Activated CD4-positive, alpha-beta T cell treated with anti-CD3 and anti-CD28 coated beads for 1 hour (primary cell): ENCODE results near the gene DPP7.

Experiments
- DNase-seq: peaks from one replicate; pipeline ENCODE4 v3.0.0-alpha.2; 2020

DPP7 gene

GRCh38 chr9:137110147-137110910 is 4.2 kb downstream of the DPP7 start:
- no peak for DNase-seq

DNA sequence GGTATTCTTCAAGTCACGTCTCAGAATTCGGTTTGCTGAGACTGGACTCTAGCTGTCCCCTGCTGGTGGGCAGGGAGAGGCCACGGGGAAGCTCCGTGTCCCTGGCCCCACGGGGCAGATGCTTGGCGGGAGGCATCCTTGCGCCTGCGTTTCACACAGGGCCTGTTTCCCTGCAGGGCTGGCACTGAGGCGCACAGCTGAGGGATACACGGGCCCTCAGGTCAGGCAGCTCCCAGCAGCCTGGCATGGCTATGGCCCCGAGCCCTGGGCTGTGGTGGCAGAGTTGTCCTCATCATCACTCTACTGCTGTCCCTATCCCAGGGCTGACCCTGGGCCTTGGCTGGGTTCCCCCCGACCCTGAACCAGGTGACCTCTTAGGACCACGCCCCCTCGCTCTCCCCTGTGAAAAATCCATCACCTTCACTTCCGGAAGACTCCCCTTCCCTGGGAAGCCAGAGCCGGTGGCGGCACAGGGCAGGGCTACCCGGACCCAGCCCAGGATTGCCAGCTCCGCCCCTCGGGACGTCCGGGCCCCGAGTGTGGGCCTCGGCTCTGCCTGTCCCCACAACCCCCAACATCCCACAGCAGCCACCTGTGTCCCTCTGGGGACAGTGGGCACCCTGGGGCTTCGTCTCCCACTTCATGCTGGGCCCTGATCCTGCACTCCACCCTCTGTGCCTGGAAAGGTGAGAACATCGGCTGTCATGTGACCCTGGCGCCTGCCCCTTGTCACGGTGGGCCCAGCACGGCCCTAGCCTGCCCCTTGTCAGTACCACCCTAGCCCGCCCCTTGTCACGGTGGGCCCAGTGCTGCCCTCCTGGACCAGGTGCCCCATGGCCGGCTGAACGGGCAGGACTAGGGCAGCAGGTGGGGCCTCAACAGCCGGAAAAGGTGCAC is 5.0 kb downstream of the DPP7 start:
- no peak for DNase-seq

- no peak for DNase-seq
Observed at GRCh38 chr9:137108608-137109249, 5.8 kb downstream of the DPP7 start.

DNA sequence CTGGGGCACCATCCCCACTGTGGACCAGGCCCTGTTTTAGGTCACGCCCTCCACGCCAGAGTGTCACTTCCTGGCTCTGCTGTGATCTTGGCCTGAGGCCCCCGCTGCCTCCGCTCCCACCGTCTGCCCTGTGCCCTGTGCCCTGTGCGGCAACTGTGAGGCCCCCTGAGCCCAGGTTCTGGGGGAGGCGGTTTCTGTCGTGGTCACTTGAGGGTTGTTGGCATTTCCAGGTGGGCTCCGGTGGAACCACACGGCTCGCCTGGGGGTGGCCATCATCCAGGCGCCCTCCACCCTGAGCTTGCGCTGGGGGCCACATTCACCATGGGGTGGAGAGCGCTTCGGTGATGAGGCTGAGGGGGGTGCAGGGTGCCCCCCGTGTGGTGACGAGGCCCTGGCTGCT is 6.6 kb downstream of the DPP7 start:
- DNase-seq, result no peak

DNA sequence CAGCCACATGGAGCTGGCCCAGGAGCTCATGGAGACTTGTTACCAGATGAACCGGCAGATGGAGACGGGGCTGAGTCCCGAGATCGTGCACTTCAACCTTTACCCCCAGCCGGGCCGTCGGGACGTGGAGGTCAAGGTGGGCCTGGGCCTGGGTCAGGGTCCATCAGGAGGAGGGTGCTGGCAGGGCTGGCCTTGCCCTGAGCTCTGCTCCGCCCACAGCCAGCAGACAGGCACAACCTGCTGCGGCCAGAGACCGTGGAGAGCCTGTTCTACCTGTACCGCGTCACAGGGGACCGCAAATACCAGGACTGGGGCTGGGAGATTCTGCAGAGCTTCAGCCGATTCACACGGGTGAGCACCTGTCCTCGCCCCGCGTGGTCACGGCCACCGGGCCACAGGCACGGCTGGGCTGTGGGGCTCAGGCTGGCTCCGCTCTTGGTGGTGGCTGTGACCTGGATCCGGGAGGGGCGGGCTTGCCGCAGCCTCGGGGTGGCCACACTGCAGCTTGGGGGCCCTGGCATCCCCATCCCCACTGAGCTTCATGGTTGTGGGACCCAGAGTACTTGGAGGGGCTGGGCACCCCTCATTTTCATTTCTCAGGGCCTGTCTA is 7.1 kb downstream of the DPP7 start:
- DNase-seq, result no peak

GRCh38 chr9:137106662-137107250 is 7.8 kb downstream of the DPP7 start:
- DNase-seq, result no peak

- DNase-seq, result no peak
Observed at GRCh38 chr9:137105814-137106661, 8.5 kb downstream of the DPP7 start.

DNA sequence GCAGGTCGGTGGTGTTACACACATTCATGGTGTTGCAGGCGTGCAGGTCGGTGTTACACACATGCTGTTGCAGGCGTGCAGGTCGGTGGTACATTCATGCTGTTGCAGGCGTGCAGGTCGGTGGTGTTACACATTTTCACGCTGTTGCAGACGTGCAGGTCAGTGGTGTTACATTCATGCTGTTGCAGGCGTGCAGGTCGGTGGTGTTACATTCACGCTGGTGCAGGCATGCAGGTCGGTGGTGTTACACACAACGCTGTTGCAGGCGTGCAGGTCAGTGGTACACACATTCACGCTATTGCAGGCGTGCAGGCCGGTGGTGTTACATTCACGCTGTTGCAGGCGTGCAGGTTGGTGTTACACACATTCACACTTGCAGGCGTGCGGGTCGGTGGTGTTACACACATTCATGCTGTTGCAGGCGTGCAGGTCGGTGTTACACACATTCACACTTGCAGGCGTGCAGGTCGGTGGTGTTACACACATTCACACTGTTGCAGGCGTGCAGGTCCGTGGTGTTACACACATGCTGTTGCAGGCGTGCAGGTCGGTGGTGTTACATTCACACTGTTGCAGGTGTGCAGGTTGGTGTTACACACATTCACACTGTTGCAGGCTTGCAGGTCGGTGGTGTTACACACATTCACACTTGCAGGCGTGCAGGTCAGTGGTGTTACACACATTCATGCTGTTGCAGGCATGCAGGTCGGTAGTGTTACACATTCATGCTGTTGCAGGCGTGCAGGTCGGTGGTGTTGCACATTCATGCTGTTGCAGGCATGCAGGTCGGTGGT is 11.1 kb downstream of the DPP7 start:
- no peak for DNase-seq

GRCh38 chr9:137099231-137099630 is 15.3 kb downstream of the DPP7 start:
- DNase-seq, result no peak

GRCh38 chr9:137097761-137098462 is 16.6 kb downstream of the DPP7 start:
- DNase-seq, result no peak

GRCh38 chr9:137096785-137097546 is 17.6 kb downstream of the DPP7 start:
- no peak for DNase-seq

DNA sequence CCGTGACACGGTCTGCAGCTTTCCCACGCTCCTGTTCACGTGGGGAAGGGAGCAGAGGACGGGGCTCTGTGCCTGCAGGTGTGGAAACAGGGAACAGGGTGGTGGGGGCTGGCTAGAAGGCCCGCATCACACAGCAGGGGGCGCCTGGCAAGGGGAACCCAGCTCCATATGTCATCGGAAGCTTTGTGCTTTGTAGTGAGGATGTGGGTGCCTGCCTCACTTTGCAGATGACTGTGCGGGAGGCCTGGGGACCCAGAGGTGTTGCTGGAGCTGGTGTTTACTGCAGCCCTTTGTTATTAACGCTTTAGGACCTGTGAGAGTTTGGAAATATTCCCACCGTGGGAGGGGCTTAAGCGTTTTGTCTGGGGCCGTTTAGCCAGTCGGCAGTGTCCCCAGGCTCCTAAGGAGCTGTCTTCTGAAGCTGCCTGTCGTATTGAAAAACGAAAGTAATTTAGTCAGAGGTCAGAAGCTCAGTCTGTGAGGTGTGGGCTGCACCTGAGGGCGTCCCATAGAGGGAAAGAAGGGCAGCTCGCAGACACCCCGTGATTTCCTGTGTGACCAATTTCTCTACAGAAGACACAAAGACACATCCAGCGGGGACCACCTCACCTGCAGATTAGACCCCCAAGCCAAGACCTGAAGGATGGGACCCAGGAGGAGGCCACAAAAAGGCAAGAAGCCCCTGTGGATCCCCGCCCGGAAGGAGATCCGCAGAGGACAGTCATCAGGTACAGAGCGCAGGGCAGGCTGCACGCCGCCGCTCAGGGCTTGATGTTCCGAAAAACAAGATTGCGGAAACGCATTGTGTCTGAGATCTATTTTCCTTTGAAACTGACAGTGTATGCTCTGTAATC is 18.6 kb downstream of the DPP7 start:
- peak; percentile 75 for DNase-seq

GRCh38 chr9:137089232-137089947 is 25.1 kb downstream of the DPP7 start:
- no peak for DNase-seq

DNA sequence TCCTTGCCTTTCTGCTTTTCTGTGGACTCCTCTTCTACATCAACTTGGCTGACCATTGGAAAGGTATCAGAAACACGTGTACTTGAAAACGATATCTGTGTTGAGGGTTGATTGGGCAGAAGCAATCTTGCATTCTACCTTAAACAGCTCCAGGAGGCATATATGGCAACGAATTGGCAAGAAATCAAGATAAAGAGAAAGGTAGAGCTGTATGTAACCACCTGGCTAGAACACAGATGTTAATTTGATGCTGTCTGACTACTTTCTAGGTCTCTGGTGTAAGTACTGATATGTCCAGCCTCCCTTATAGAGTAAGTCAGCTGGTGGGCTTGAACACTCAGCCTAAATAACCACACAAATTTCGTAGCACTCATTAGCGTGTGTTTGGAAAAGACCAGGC is 26.4 kb downstream of the DPP7 start:
- no peak for DNase-seq

DNA sequence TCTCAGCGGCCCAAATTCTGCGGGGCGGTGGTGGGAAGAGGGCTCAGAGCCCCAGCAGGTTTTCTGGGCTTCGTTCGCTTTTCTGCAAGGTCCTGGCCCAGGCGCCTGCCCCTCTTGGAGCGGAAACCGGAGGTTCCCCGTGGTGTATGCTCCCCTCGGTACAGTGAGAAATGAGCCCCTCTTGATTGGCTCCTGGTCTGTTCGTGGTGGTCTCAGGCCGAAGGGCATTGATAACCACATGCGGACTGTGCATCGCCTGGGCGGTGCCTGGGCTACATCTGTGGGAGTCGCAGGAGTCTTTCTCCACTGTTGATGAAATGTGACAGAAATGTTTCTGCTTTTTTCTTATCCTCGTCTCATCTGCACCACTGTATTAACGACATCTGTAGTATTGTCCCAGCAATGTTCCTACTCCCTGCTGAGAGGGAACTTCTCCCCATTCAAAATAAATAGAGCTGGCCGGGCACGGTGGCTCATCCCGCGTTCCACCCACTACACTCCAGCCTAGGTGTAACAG is 27.1 kb downstream of the DPP7 start:
- DNase-seq, result no peak

GRCh38 chr9:137086531-137087408 is 27.8 kb downstream of the DPP7 start, which contains the start of gene MAN1B1:
MAN1B1 (plus strand) TSS chr9:137086985; CDS start chr9:137087000, 15 bp downstream.
- peak; percentile 99 for DNase-seq
